ENCODE data around the gene GRM4. TPM values are rescaled to one million over a fixed set of nuclear protein-coding genes. Genes with fewer than 3 reads are reported as not detected.

The GRM4 gene
- polyA plus RNA-seq, 1 of the 3 experiments (the other 2 are of a cell fraction), result not detected

DNA sequence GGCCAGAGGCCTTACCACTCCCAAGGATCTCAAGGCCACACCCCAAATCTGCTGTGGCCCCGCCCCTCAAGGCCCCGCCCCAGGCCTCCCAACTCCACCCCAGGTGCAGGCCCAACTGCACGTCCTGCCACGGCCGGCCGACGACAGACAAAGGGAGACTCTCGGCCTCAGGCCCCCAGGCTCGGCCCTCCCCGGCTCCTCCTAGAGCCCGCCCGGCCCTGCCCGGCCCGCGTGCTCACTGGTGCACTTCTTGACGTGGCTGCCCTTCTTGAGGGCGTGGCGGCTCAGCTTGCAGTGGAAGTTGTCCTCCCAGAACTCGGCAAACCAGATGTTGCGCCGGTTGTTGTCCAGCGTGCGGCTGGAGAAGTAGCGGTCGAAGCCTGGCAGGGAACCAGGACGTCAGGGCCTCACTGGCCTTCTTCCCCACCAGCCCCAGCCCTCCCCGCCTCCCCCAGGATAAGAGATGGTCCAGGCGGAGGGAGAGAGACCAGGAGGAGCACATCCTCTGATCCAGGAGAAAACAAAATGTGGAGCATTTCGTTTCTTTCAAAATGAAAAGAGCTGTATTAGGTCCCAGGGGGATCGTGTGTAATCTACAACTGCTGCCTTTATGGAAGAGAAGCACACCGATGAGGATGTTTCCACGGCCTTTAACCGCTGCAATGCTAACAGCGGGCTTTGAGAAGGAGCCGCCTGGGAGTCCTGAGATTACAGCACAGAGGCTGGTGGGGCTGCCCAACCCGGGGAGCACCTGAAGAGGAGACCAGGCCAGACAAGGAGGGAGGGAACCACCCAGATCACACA lies 89.4 kb downstream of the GRM4 start:
- Histone ChIP-seq H3K79me2 (ENCODE audit: insufficient read depth) (no peaks in the 10 kb centered on the region), H3K9ac (no peak overlapping the region), H2AFZ (ENCODE audit: low read depth) (no peak overlapping the region), H3F3A (replicated peaks; ENCODE audit: insufficient read depth) (no peaks in the 10 kb centered on the region), H3K4me1 (ENCODE audit: control insufficient read depth in 1 of 2, insufficient read depth in 2 of 2, low read depth in 1 of 2, low read length in 1 of 2) (peaks cover 0 to 6% of the 10 kb centered on the region in 2 experiments; a peak in 1 of 4 replicates), H3K36me3 (replicated peaks in 1 of 2; ENCODE audit: control insufficient read depth in 1 of 2, insufficient read depth in 2 of 2, low read length in 1 of 2) (no peaks in the 10 kb centered on the region), H3K4me3 (ENCODE audit: low read depth in 2 of 2, low read length in 1 of 2) (no peak overlapping the region), H3K4me2 (no peak overlapping the region), H3K27ac (ENCODE audit: low read depth in 2 of 2, low read length in 1 of 2) (no peak overlapping the region), H3K9me3 (no peaks in the 10 kb centered on the region), H4K20me1 (ENCODE audit: insufficient read depth) (no peaks in the 10 kb centered on the region), H3K27me3 (ENCODE audit: insufficient read depth) (no peaks in the 10 kb centered on the region; the same call in none of the 2 replicates), H3K9me2 (no peaks in the 10 kb centered on the region)
- POLR2A ChIA-PET, result no interaction called here
- TF ChIP-seq, protein P1, sequence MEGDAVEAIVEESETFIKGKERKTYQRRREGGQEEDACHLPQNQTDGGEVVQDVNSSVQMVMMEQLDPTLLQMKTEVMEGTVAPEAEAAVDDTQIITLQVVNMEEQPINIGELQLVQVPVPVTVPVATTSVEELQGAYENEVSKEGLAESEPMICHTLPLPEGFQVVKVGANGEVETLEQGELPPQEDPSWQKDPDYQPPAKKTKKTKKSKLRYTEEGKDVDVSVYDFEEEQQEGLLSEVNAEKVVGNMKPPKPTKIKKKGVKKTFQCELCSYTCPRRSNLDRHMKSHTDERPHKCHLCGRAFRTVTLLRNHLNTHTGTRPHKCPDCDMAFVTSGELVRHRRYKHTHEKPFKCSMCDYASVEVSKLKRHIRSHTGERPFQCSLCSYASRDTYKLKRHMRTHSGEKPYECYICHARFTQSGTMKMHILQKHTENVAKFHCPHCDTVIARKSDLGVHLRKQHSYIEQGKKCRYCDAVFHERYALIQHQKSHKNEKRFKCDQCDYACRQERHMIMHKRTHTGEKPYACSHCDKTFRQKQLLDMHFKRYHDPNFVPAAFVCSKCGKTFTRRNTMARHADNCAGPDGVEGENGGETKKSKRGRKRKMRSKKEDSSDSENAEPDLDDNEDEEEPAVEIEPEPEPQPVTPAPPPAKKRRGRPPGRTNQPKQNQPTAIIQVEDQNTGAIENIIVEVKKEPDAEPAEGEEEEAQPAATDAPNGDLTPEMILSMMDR (IDR thresholded peaks at IDR 0.05), result no peak
- TF ChIP-seq, protein P2, sequence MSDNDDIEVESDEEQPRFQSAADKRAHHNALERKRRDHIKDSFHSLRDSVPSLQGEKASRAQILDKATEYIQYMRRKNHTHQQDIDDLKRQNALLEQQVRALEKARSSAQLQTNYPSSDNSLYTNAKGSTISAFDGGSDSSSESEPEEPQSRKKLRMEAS (IDR thresholded peaks at IDR 0.05; ENCODE audit: low read depth), result no peak
- no peak for TF ChIP-seq RFX5 (IDR thresholded peaks at IDR 0.05; ENCODE audit: low read length)
- TF ChIP-seq MXI1 (IDR thresholded peaks at IDR 0.05; ENCODE audit: low read depth, low read length), result no peak
- TF ChIP-seq MEF2A (IDR thresholded peaks at IDR 0.05; ENCODE audit: borderline replicate concordance, low read depth), result no peak
- TF ChIP-seq SIN3A (IDR thresholded peaks at IDR 0.05; ENCODE audit: borderline replicate concordance, low read depth, low read length), result no peak
- TF ChIP-seq TEAD4 (IDR thresholded peaks at IDR 0.05; ENCODE audit: borderline replicate concordance, insufficient read depth), result no peak
- TF ChIP-seq, protein P3, sequence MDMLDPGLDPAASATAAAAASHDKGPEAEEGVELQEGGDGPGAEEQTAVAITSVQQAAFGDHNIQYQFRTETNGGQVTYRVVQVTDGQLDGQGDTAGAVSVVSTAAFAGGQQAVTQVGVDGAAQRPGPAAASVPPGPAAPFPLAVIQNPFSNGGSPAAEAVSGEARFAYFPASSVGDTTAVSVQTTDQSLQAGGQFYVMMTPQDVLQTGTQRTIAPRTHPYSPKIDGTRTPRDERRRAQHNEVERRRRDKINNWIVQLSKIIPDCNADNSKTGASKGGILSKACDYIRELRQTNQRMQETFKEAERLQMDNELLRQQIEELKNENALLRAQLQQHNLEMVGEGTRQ (IDR thresholded peaks at IDR 0.05; ENCODE audit: borderline replicate concordance, low read depth, low read length), result no peak
- TF ChIP-seq TAF1 (IDR thresholded peaks at IDR 0.05; ENCODE audit: borderline replicate concordance, low read depth, low read length), result no peak
- TF ChIP-seq FOXJ3 (CRISPR knock-in tag; IDR thresholded peaks at IDR 0.05), result no peak
- no peak for TF ChIP-seq FOXM1 (IDR thresholded peaks at IDR 0.05; ENCODE audit: low read depth)
- no peak for TF ChIP-seq RAD21 (IDR thresholded peaks at IDR 0.05; ENCODE audit: low read length)
- TF ChIP-seq SMC3 (IDR thresholded peaks at IDR 0.05; ENCODE audit: low read depth, low read length), result no peak
- TF ChIP-seq, protein P4, sequence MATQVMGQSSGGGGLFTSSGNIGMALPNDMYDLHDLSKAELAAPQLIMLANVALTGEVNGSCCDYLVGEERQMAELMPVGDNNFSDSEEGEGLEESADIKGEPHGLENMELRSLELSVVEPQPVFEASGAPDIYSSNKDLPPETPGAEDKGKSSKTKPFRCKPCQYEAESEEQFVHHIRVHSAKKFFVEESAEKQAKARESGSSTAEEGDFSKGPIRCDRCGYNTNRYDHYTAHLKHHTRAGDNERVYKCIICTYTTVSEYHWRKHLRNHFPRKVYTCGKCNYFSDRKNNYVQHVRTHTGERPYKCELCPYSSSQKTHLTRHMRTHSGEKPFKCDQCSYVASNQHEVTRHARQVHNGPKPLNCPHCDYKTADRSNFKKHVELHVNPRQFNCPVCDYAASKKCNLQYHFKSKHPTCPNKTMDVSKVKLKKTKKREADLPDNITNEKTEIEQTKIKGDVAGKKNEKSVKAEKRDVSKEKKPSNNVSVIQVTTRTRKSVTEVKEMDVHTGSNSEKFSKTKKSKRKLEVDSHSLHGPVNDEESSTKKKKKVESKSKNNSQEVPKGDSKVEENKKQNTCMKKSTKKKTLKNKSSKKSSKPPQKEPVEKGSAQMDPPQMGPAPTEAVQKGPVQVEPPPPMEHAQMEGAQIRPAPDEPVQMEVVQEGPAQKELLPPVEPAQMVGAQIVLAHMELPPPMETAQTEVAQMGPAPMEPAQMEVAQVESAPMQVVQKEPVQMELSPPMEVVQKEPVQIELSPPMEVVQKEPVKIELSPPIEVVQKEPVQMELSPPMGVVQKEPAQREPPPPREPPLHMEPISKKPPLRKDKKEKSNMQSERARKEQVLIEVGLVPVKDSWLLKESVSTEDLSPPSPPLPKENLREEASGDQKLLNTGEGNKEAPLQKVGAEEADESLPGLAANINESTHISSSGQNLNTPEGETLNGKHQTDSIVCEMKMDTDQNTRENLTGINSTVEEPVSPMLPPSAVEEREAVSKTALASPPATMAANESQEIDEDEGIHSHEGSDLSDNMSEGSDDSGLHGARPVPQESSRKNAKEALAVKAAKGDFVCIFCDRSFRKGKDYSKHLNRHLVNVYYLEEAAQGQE (IDR thresholded peaks at IDR 0.05; ENCODE audit: low read depth, low read length), result no peak
- no peak for TF ChIP-seq EZH2phosphoT487 (IDR thresholded peaks at IDR 0.05; ENCODE audit: borderline replicate concordance, low read depth)
- TF ChIP-seq, protein P5, sequence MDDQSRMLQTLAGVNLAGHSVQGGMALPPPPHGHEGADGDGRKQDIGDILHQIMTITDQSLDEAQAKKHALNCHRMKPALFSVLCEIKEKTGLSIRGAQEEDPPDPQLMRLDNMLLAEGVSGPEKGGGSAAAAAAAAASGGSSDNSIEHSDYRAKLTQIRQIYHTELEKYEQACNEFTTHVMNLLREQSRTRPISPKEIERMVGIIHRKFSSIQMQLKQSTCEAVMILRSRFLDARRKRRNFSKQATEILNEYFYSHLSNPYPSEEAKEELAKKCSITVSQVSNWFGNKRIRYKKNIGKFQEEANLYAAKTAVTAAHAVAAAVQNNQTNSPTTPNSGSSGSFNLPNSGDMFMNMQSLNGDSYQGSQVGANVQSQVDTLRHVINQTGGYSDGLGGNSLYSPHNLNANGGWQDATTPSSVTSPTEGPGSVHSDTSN (IDR thresholded peaks at IDR 0.05), result no peak
- TF ChIP-seq, protein P6, sequence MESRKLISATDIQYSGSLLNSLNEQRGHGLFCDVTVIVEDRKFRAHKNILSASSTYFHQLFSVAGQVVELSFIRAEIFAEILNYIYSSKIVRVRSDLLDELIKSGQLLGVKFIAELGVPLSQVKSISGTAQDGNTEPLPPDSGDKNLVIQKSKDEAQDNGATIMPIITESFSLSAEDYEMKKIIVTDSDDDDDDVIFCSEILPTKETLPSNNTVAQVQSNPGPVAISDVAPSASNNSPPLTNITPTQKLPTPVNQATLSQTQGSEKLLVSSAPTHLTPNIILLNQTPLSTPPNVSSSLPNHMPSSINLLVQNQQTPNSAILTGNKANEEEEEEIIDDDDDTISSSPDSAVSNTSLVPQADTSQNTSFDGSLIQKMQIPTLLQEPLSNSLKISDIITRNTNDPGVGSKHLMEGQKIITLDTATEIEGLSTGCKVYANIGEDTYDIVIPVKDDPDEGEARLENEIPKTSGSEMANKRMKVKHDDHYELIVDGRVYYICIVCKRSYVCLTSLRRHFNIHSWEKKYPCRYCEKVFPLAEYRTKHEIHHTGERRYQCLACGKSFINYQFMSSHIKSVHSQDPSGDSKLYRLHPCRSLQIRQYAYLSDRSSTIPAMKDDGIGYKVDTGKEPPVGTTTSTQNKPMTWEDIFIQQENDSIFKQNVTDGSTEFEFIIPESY (IDR thresholded peaks at IDR 0.05; ENCODE audit: borderline replicate concordance, low read depth), result no peak
- no peak for TF ChIP-seq ELF1 (IDR thresholded peaks at IDR 0.05)
- no peak for TF ChIP-seq NRF1 (IDR thresholded peaks at IDR 0.05; ENCODE audit: low read depth, low read length)
- 78% methylated on average over 12 of the region's 36 CpGs for WGBS (ENCODE audit: low lambda C conversion rate)
- CTCF ChIA-PET, result interaction anchor here (0.9 to 7.0 kb wide), 3 partner anchors 100 to 285 kb away, joined by 3 to 125 read pairs (median 9); no protein-coding TSS in a partner anchor
- DNase-seq, result no peak

Data from SK-N-SH (cell line).